Small intestine (tissue), 7 donors: ENCODE measurements around the gene EIF2AK3. TPM values are rescaled to one million over a fixed set of nuclear protein-coding genes. Genes with fewer than 3 reads are reported as not detected.

ENCODE experiments used
- DNase-seq, 2 donors: peaks; one replicate each; pipeline versions ENCODE4 v3.0.0 to v3.0.0-alpha.2; 2013
- FAIRE-seq: peaks from 2 replicates; lab custom pipeline; 2012; peaks lifted over from hg19 to GRCh38; lab: Jason Lieb, UNC
- H3K27ac ChIP-seq, 3 donors: one replicate each; pipeline ENCODE4 v1.5.1; 2013; ENCODE audit warnings: low read length in 2 of 3, mild to moderate bottlenecking in 2 of 3, control low read depth in 1 of 3, inconsistent platforms in 1 of 3, low read depth in 1 of 3, moderate library complexity in 1 of 3
- H3K27me3 ChIP-seq, 3 donors: one replicate each; pipeline ENCODE4 v1.6.1; 2013; ENCODE audit warnings: low read length in 3 of 3, inconsistent platforms in 1 of 3; ENCODE audit not compliant: control insufficient read depth in 3 of 3, insufficient read depth in 3 of 3
- H3K36me3 ChIP-seq, 3 donors: one replicate each; pipeline ENCODE4 v1.6.1; 2013; ENCODE audit warnings: low read length in 3 of 3, inconsistent platforms in 1 of 3, low read depth in 1 of 3, mild to moderate bottlenecking in 1 of 3, moderate library complexity in 1 of 3; ENCODE audit not compliant: control insufficient read depth in 3 of 3, insufficient read depth in 2 of 3
- H3K4me1 ChIP-seq, 3 donors: one replicate each; pipeline ENCODE4 v1.6.1; 2013; ENCODE audit warnings: low read length in 2 of 3, inconsistent platforms in 1 of 3, low read depth in 1 of 3, mild to moderate bottlenecking in 1 of 3, moderate library complexity in 1 of 3; ENCODE audit not compliant: control insufficient read depth in 3 of 3, insufficient read depth in 2 of 3
- H3K4me3 ChIP-seq, 3 donors: one replicate each; pipeline ENCODE4 v1.5.1; 2013; ENCODE audit warnings: low read length in 3 of 3, control low read depth in 1 of 3, inconsistent platforms in 1 of 3, low read depth in 1 of 3, mild to moderate bottlenecking in 1 of 3, moderate library complexity in 1 of 3
- H3K9me3 ChIP-seq, 2 donors: one replicate each; pipeline ENCODE4 v1.6.1; 2013; ENCODE audit warnings: low read depth in 1 of 2, low read length in 1 of 2; ENCODE audit not compliant: control insufficient read depth in 2 of 2, insufficient read depth in 1 of 2
- WGBS, 3 donors: extraction: QIAGEN DNeasy Blood & Tissue Kit; methylation state at CpG; one replicate each; pipeline ENCODE4 v1.1.7; 2013; 5-methylcytosine and 5-hydroxymethylcytosine counted together
- polyA plus RNA-seq, 4 donors: library from polyadenylated mRNA; stranded (reverse) in 3 of 4; unstranded in 1 of 4; fragments of 200-250 nt in 3 of 4; fragments of 120-200 nt in 1 of 4; gene quantifications; one replicate each; pipeline versions ENCODE4 v1.2.1 to v1.2.3, GENCODE V29; 2013
- donor health status: healthy with polysubstance abuse.
- donor health status: control.
- donor health status: control.
- donor health status: Bipolar disorder and iron deficiency.
- donor health status: healthy.

Gene EIF2AK3
- polyA plus RNA-seq, 4 donors: 2.7 to 16.9 (median 5.4) TPM

- Histone ChIP-seq H3K4me1 (peaks cover 0 to 6% (median 2%) of the 10 kb centered on the region in 3 donors), H3K27me3 (no peaks in the 10 kb centered on the region), H3K9me3 (no peaks in the 10 kb centered on the region), H3K36me3 (no peaks in the 10 kb centered on the region), H3K27ac (no peak overlapping the region), H3K4me3 (no peak overlapping the region)
- DNase-seq: no peak
- no peak for FAIRE-seq
- 88 to 96% (median 88%) methylated on average over 3 of the region's 3 CpGs for WGBS, 3 donors
These were observed 11.4 kb downstream of the EIF2AK3 start for GRCh38 chr2:88615822-88616221.

GRCh38 chr2:88614497-88615157, 12.6 kb downstream of the EIF2AK3 start:
- Histone ChIP-seq H3K27me3 (no peaks in the 10 kb centered on the region), H3K27ac (peak overlapping the region in 1 of 3 donors; percentile 4), H3K4me3 (no peak overlapping the region), H3K9me3 (no peaks in the 10 kb centered on the region), H3K36me3 (no peaks in the 10 kb centered on the region), H3K4me1 (peaks cover 0 to 6% (median 2%) of the 10 kb centered on the region in 3 donors)
- WGBS, 3 donors: 86 to 92% (median 89%) methylated on average over 3 of the region's 3 CpGs
- DNase-seq (no peak), FAIRE-seq (no peak)

- FAIRE-seq (no peak), DNase-seq (no peak)
- no peaks in the 10 kb centered on the region for H3K36me3 ChIP-seq
- H3K27ac ChIP-seq: no peak overlapping the region
- no peak overlapping the region for H3K4me3 ChIP-seq
- H3K27me3 ChIP-seq: no peaks in the 10 kb centered on the region
- 88 to 90% (median 89%) methylated on average over 4 of the region's 4 CpGs for WGBS, 3 donors
- H3K9me3 ChIP-seq: no peaks in the 10 kb centered on the region
- H3K4me1 ChIP-seq: peaks cover 0 to 6% (median 2%) of the 10 kb centered on the region in 3 donors
These were observed 13.3 kb downstream of the EIF2AK3 start for GRCh38 chr2:88613921-88614320.

GRCh38 chr2:88608184-88608583, 19.1 kb downstream of the EIF2AK3 start:
- Histone ChIP-seq H3K4me1 (no peaks in the 10 kb centered on the region), H3K9me3 (no peaks in the 10 kb centered on the region), H3K4me3 (no peak overlapping the region), H3K36me3 (no peaks in the 10 kb centered on the region), H3K27ac (peak overlapping the region in 1 of 3 donors; percentile 8), H3K27me3 (no peaks in the 10 kb centered on the region)
- DNase-seq (no peak), FAIRE-seq (no peak)
- 68 to 83% (median 83%) methylated on average over 3 of the region's 3 CpGs for WGBS, 3 donors

- FAIRE-seq: no peak
- no peak overlapping the region for H3K4me3 ChIP-seq
- H3K36me3 ChIP-seq: no peaks in the 10 kb centered on the region
- no peak for DNase-seq
- H3K4me1 ChIP-seq: no peaks in the 10 kb centered on the region
- H3K27ac ChIP-seq: no peak overlapping the region
- no peaks in the 10 kb centered on the region for H3K9me3 ChIP-seq
- 82 to 88% (median 83%) methylated on average over 2 of the region's 2 CpGs for WGBS, 3 donors
- no peaks in the 10 kb centered on the region for H3K27me3 ChIP-seq
These were observed 19.8 kb downstream of the EIF2AK3 start for GRCh38 chr2:88607416-88607815.

- Histone ChIP-seq H3K27ac (no peak overlapping the region), H3K36me3 (no peaks in the 10 kb centered on the region), H3K9me3 (no peaks in the 10 kb centered on the region), H3K4me1 (no peaks in the 10 kb centered on the region), H3K27me3 (no peaks in the 10 kb centered on the region), H3K4me3 (no peak overlapping the region)
- DNase-seq (no peak), FAIRE-seq (no peak)
- 70 to 83% (median 78%) methylated on average over 3 of the region's 3 CpGs for WGBS, 3 donors
These were observed 20.8 kb downstream of the EIF2AK3 start for GRCh38 chr2:88606371-88607030.

- Histone ChIP-seq H3K9me3 (no peaks in the 10 kb centered on the region), H3K27me3 (no peaks in the 10 kb centered on the region), H3K4me1 (peaks cover 0 to 4% (median 2%) of the 10 kb centered on the region in 3 donors), H3K36me3 (no peaks in the 10 kb centered on the region), H3K27ac (no peak overlapping the region), H3K4me3 (no peak overlapping the region)
- no peak for DNase-seq
- 92 to 96% (median 94%) methylated on average over 4 of the region's 4 CpGs for WGBS, 3 donors
- no peak for FAIRE-seq
These were observed 24.1 kb downstream of the EIF2AK3 start for GRCh38 chr2:88603146-88603545.

GRCh38 chr2:88602022-88602421, 25.2 kb downstream of the EIF2AK3 start:
- DNase-seq (no peak), FAIRE-seq (no peak)
- no peaks in the 10 kb centered on the region for H3K36me3 ChIP-seq
- peaks cover 0 to 4% (median 2%) of the 10 kb centered on the region in 3 donors for H3K4me1 ChIP-seq
- H3K4me3 ChIP-seq: no peak overlapping the region
- no peaks in the 10 kb centered on the region for H3K9me3 ChIP-seq
- WGBS, 3 donors: 87 to 97% (median 92%) methylated on average over 4 of the region's 4 CpGs
- no peak overlapping the region for H3K27ac ChIP-seq
- no peaks in the 10 kb centered on the region for H3K27me3 ChIP-seq
